K562 (cell line): ENCODE measurements around the gene GPATCH2. TPM values are rescaled to one million over a fixed set of nuclear protein-coding genes. Genes with fewer than 3 reads are reported as not detected.

Experiments
- ATAC-seq: fragments of 200-7000 bp; cut with Tn5 transposase; 3 replicates; pipeline ENCODE4 v1.9.1; 2020; ENCODE audit warnings: moderate library complexity
- BruUV-seq: library from RNA; stranded (reverse); fragments of 400-500 nt; replicated peaks from 2 replicates; lab custom pipeline; 2021; lab: Mats Ljungman, UMichigan
- CTCF ChIA-PET: fragments of 300-600 bp; formaldehyde crosslinking; extraction: SDS; loops from one replicate; lab custom pipeline; 2021; ENCODE audit warnings: low intra/inter-chr PET ratio; lab: Yijun Ruan, JAX
- POLR2A ChIA-PET: fragments of 300-600, 350-650 bp; sonication (Branson Sonifier 250); formaldehyde crosslinking; extraction: SDS; loops from one replicate; lab custom pipeline; 2021; ENCODE audit warnings: antibody characterized with exemption, inconsistent platforms; lab: Yijun Ruan, JAX
- DNase-seq, 4 experiments: peaks; one replicate each; pipeline versions ENCODE4 v3.0.0 to v3.0.0-alpha.2; 2011 to 2018; ENCODE audit warnings: low spot score in 3 of 4, mixed read lengths in 3 of 4; ENCODE audit errors: extremely low read depth in 1 of 4
- FAIRE-seq: peaks from 2 replicates; lab custom pipeline; 2011; peaks lifted over from hg19 to GRCh38; lab: Jason Lieb, UNC
- H2AFZ ChIP-seq: 2 replicates; pipeline ENCODE4 v1.6.0; 2011; ENCODE audit warnings: low read depth, low read length, control low read depth, inconsistent platforms
- H3K27ac ChIP-seq: fragments of 200-600 bp; 3 replicates; pipeline ENCODE4 v1.8.0; 2011; ENCODE audit warnings: low read depth, mild to moderate bottlenecking, control low read depth, inconsistent platforms, low read length, moderate library complexity, mixed read lengths; ENCODE audit errors: extremely low read depth
- H3K27me3 ChIP-seq, 2 experiments: fragments of 300-600 bp in 1 of 2; 2 replicates in 1 of 2; 3 replicates in 1 of 2; pipeline versions ENCODE4 v1.6.0 to v1.8.0; 2011; ENCODE audit warnings: inconsistent platforms in 2 of 2, low read length in 2 of 2, mild to moderate bottlenecking in 1 of 2, mixed read lengths in 1 of 2, moderate library complexity in 1 of 2; ENCODE audit not compliant: control insufficient read depth in 2 of 2, insufficient read depth in 2 of 2
- H3K36me3 ChIP-seq: fragments of 300-600 bp; 3 replicates; pipeline ENCODE4 v1.8.0; 2011; ENCODE audit warnings: mild to moderate bottlenecking, low read length, inconsistent platforms; ENCODE audit not compliant: control insufficient read depth, insufficient read depth
- H3K4me1 ChIP-seq, 2 experiments: fragments of 200-600 bp in 1 of 2; replicated peaks in 1 of 2; 2 replicates in 1 of 2; 3 replicates in 1 of 2; pipeline versions ENCODE4 v1.5.1 to v1.8.0; 2011; ENCODE audit warnings: inconsistent platforms in 2 of 2, low read length in 2 of 2, mild to moderate bottlenecking in 1 of 2, mixed read lengths in 1 of 2, moderate library complexity in 1 of 2; ENCODE audit not compliant: control insufficient read depth in 2 of 2, insufficient read depth in 2 of 2
- H3K4me2 ChIP-seq: 2 replicates; pipeline ENCODE4 v1.6.1; 2011; ENCODE audit warnings: low read length, control low read depth, inconsistent platforms, mixed read lengths; ENCODE audit not compliant: insufficient read depth
- H3K4me3 ChIP-seq: fragments of 200-600 bp; sonication (generic), shearing (Covaris generic); 2 replicates; pipeline ENCODE4 v1.5.1; 2016; ENCODE audit warnings: control low read depth, inconsistent platforms
- H3K79me2 ChIP-seq: fragments of 200-600 bp; 3 replicates; pipeline ENCODE4 v1.8.0; 2011; ENCODE audit warnings: low read length, inconsistent platforms; ENCODE audit not compliant: control insufficient read depth, insufficient read depth
- H3K9ac ChIP-seq, 2 experiments: 2 replicates each; pipeline versions ENCODE4 v1.6.0 to v1.6.1; 2011; ENCODE audit warnings: low read depth in 2 of 2, low read length in 2 of 2, control low read depth in 1 of 2, inconsistent platforms in 1 of 2, mild to moderate bottlenecking in 1 of 2, mixed read lengths in 1 of 2; ENCODE audit not compliant: insufficient read depth in 1 of 2
- H3K9me1 ChIP-seq: one replicate; pipeline ENCODE4 v1.6.0; 2011; ENCODE audit warnings: inconsistent platforms, mild to moderate bottlenecking, low read length, moderate library complexity; ENCODE audit not compliant: control insufficient read depth, insufficient read depth
- H3K9me3 ChIP-seq: replicated peaks from 2 replicates; pipeline ENCODE4 v1.5.1; 2011; ENCODE audit warnings: low read depth, low read length, inconsistent platforms; ENCODE audit not compliant: control insufficient read depth, insufficient read depth
- H4K20me1 ChIP-seq: replicated peaks from 2 replicates; pipeline ENCODE4 v1.6.1; 2011; ENCODE audit warnings: low read length, inconsistent platforms, mixed read lengths; ENCODE audit not compliant: control insufficient read depth, insufficient read depth
- BRF1 ChIP-seq: IDR thresholded peaks from 3 replicates; pipeline ENCODE4 v1.6.1; 2011; ENCODE audit warnings: borderline replicate concordance, mild to moderate bottlenecking; ENCODE audit not compliant: insufficient read length; ENCODE audit errors: extremely low read depth
- KDM1A ChIP-seq, 2 experiments: fragments of 450-650 bp; IDR thresholded peaks; 2 replicates each; pipeline ENCODE4 v1.6.1; 2016; ENCODE audit warnings: mild to moderate bottlenecking in 2 of 2
- L3MBTL2 ChIP-seq: fragments of 450-650 bp; IDR thresholded peaks from 2 replicates; pipeline ENCODE4 v1.6.1; 2016; ENCODE audit warnings: mild to moderate bottlenecking, moderate library complexity
- MAFF ChIP-seq: IDR thresholded peaks from 2 replicates; pipeline ENCODE4 v1.6.1; 2012; ENCODE audit warnings: low read length, improper control_type of control experiment
- MBD1 ChIP-seq: fragments of 250-450 bp; sonication (Bioruptor Pico); IDR thresholded peaks from 2 replicates; pipeline ENCODE4 v1.8.0; 2022; ENCODE audit warnings: inconsistent platforms
- PTBP1 ChIP-seq: fragments of 200-400 bp; formaldehyde crosslinking; IDR thresholded peaks from 2 replicates; pipeline ENCODE4 v1.6.1; 2017; ENCODE audit warnings: low read depth, low read length
- PURB ChIP-seq: sonication (generic); formaldehyde crosslinking; IDR thresholded peaks from 2 replicates; pipeline ENCODE4 v1.9.0; 2021; ENCODE audit warnings: low read depth, mild to moderate bottlenecking, missing genetic modification reagents
- RREB1 ChIP-seq: fragments of 250-450 bp; sonication (Bioruptor Pico); IDR thresholded peaks from 2 replicates; pipeline ENCODE4 v1.4.0; 2020
- SIX5 ChIP-seq, 2 experiments: IDR thresholded peaks; 2 replicates each; pipeline ENCODE4 v1.6.1; 2011; ENCODE audit warnings: low read length in 2 of 2, borderline replicate concordance in 1 of 2, low read depth in 1 of 2, mild to moderate bottlenecking in 1 of 2, moderate library complexity in 1 of 2; ENCODE audit not compliant: insufficient read depth in 1 of 2
- SPI1 ChIP-seq: IDR thresholded peaks from 2 replicates; pipeline ENCODE4 v1.6.1; 2011; ENCODE audit warnings: low read depth, low read length, control low read depth, borderline replicate concordance
- SRSF7 ChIP-seq: fragments of 200-400 bp; formaldehyde crosslinking; optimal IDR thresholded peaks from 2 replicates; pipeline ENCODE3; 2017; ENCODE audit warnings: mild to moderate bottlenecking, low read depth, low read length
- ZNF644 ChIP-seq: fragments of 200-800 bp; sonication (Bioruptor generic); IDR thresholded peaks from 2 replicates; pipeline ENCODE4 v1.6.1; 2016; ENCODE audit warnings: low read depth, missing genetic modification characterization, missing compliant biosample characterization
- WGBS: fragments of 100-300 bp; shearing (Covaris generic); methylation state at CpG from one replicate; pipeline ENCODE4 v1.1.6; 2016; ENCODE audit warnings: low coverage, mixed read lengths; ENCODE audit not compliant: insufficient coverage; ENCODE audit errors: missing lambda C conversion rate; 5-methylcytosine and 5-hydroxymethylcytosine counted together
- in situ Hi-C: fragments of 300-500 bp; cut with MboI; formaldehyde crosslinking; loops from 4 replicates; pipeline ENCODE4 v1.15.0; 2018; ENCODE audit warnings: inconsistent platforms, mixed read lengths
- intact Hi-C: fragments of 100-400 bp; cut with micrococcal nuclease; formaldehyde crosslinking; loops from 2 replicates; pipeline ENCODE4 v1.14.2; 2022
- polyA plus RNA-seq, 8 experiments: library from polyadenylated mRNA; depleted of rRNA in 4 of 8; stranded (reverse) in 5 of 8; unstranded in 3 of 8; fragments of >200 nt; fragmentation: Nextera tagmentation in 2 of 8; fragmentation: Illumina TruSeq in 1 of 8; extraction: Ambion mirVana in 2 of 8; extraction: Trizol in 1 of 8; gene quantifications; 2 replicates each; pipeline versions ENCODE4 v1.2.1 to v1.2.3, GENCODE V29; 2011 to 2014; ENCODE audit warnings: inconsistent platforms in 1 of 8, missing spikeins in 1 of 8
- total RNA-seq, 7 experiments: library from RNA; depleted of rRNA in 6 of 7; stranded (reverse); fragments of >200 nt in 6 of 7; fragmentation: Illumina TruSeq in 2 of 7; extraction: Trizol in 2 of 7; gene quantifications; 2 replicates each; pipeline versions ENCODE4 v1.2.1 to v1.2.3, GENCODE V29; 2011 to 2021; ENCODE audit warnings: low replicate concordance in 1 of 7
- TF ChIP-seq, protein P1 (sequence below), 2 experiments: fragments of 450-650 bp; conservative IDR thresholded peaks; 2 replicates each; pipeline ENCODE4 v1.6.1; 2017; ENCODE audit warnings: mild to moderate bottlenecking in 2 of 2, moderate library complexity in 2 of 2

Gene GPATCH2
- total and polyA plus RNA-seq, 9 of the 15 experiments (the other 6 are each of a cell fraction or from before 2014, with no cell fraction given) = 0.38 to 2.0 (median 0.55) TPM

GRCh38 chr1:217528271-217528670 is 102.6 kb downstream of the GPATCH2 start:
- Histone ChIP-seq H3K9ac (no peak overlapping the region), H3K9me1 (no peaks in the 10 kb centered on the region), H3K27me3 (no peaks in the 10 kb centered on the region), H3K27ac (no peak overlapping the region), H3K4me2 (no peak overlapping the region), H2AFZ (no peak overlapping the region), H3K9me3 (no peaks in the 10 kb centered on the region), H3K4me3 (no peak overlapping the region), H3K36me3 (no peaks in the 10 kb centered on the region), H3K79me2 (no peaks in the 10 kb centered on the region), H4K20me1 (no peaks in the 10 kb centered on the region), H3K4me1 (no peaks in the 10 kb centered on the region)
- ChIA-PET CTCF (no interaction called here), POLR2A (no interaction called here)
- WGBS = 2% methylated on average over 3 of the region's 3 CpGs
- intact Hi-C loops (no loop called here), in situ Hi-C loops (no loop called here)
- DNase-seq (no peak), FAIRE-seq (no peak), ATAC-seq (no peak)
- BruUV-seq = no TSS peak
- TF ChIP-seq ZNF644 (no peak), PTBP1 (no peak), PURB (CRISPR knock-in tag) (no peak), MAFF (no peak), L3MBTL2 (no peak), SPI1 (no peak), RREB1 (no peak), BRF1 (no peak), SIX5 (IDR thresholded peaks at IDR 0.05; ENCODE audit: borderline replicate concordance in 1 of 2, insufficient read depth in 1 of 2, low read depth in 1 of 2, low read length in 2 of 2) (no peak), KDM1A (IDR thresholded peaks at IDR 0.05) (no peak), MBD1 (no peak), SRSF7 (no peak)
- TF ChIP-seq, protein P1, sequence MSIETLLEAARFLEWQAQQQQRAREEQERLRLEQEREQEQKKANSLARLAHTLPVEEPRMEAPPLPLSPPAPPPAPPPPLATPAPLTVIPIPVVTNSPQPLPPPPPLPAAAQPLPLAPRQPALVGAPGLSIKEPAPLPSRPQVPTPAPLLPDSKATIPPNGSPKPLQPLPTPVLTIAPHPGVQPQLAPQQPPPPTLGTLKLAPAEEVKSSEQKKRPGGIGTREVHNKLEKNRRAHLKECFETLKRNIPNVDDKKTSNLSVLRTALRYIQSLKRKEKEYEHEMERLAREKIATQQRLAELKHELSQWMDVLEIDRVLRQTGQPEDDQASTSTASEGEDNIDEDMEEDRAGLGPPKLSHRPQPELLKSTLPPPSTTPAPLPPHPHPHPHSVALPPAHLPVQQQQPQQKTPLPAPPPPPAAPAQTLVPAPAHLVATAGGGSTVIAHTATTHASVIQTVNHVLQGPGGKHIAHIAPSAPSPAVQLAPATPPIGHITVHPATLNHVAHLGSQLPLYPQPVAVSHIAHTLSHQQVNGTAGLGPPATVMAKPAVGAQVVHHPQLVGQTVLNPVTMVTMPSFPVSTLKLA (conservative IDR thresholded peaks at IDR 0.05) = no peak
